A673 (cell line): Measurements from ENCODE around the gene MAML2. TPM values are rescaled to one million over a fixed set of nuclear protein-coding genes. Genes with fewer than 3 reads are reported as not detected.
A peak's percentile ranks its signal among the peaks of the same experiment; 100 is the strongest.

Source experiments
- BruUV-seq: library from RNA; stranded (reverse); fragments of 400-500 nt; replicated peaks from 2 replicates; lab custom pipeline; 2021; lab: Mats Ljungman, UMichigan
- CTCF ChIA-PET: fragments of 300-600 bp; sonication (Branson Sonifier 250); formaldehyde crosslinking; loops from one replicate; lab custom pipeline; 2022; ENCODE audit warnings: antibody characterized with exemption; lab: Charles Lee
- POLR2A ChIA-PET: fragments of 300-600 bp; sonication (Branson Sonifier 250); formaldehyde crosslinking; loops from one replicate; lab custom pipeline; 2022; ENCODE audit warnings: antibody characterized with exemption; ENCODE audit not compliant: low non-redundant PET; lab: Charles Lee
- DNase-seq: peaks from one replicate; pipeline ENCODE4 v3.0.0-alpha.2; 2015; ENCODE audit warnings: low spot score
- H3K27ac ChIP-seq: fragments of 200-600 bp; sonication (generic); 2 replicates; pipeline ENCODE4 v1.5.1; 2016; ENCODE audit warnings: mixed run types, low read depth, mild to moderate bottlenecking, mixed read lengths, antibody characterized with exemption, low read length; ENCODE audit not compliant: poor library complexity, severe bottlenecking
- H3K27me3 ChIP-seq: fragments of 200-600 bp; sonication (generic); replicated peaks from 2 replicates; pipeline ENCODE4 v1.6.1; 2017; ENCODE audit warnings: mixed run types, low read depth, mild to moderate bottlenecking, mixed read lengths, antibody characterized with exemption, low read length; ENCODE audit not compliant: insufficient read depth, poor library complexity
- H3K36me3 ChIP-seq: fragments of 200-600 bp; sonication (generic); 2 replicates; pipeline ENCODE4 v1.6.1; 2016; ENCODE audit warnings: mixed run types, mild to moderate bottlenecking, mixed read lengths, antibody characterized with exemption, low read length; ENCODE audit not compliant: insufficient read depth, poor library complexity, severe bottlenecking
- H3K4me1 ChIP-seq: fragments of 200-600 bp; sonication (generic); 2 replicates; pipeline ENCODE4 v1.6.1; 2017; ENCODE audit warnings: mixed run types, mild to moderate bottlenecking, mixed read lengths, antibody characterized with exemption, low read length; ENCODE audit not compliant: insufficient read depth, poor library complexity, severe bottlenecking
- H3K4me3 ChIP-seq: fragments of 200-600 bp; sonication (generic); 2 replicates; pipeline ENCODE4 v1.5.1; 2016; ENCODE audit warnings: low read depth, mixed run types, mild to moderate bottlenecking, mixed read lengths, low read length; ENCODE audit not compliant: poor library complexity, severe bottlenecking
- H3K9me3 ChIP-seq: fragments of 200-600 bp; sonication (generic); 2 replicates; pipeline ENCODE4 v1.6.1; 2016; ENCODE audit warnings: mixed run types, low read depth, mild to moderate bottlenecking, mixed read lengths, antibody characterized with exemption, low read length; ENCODE audit not compliant: poor library complexity, severe bottlenecking
- EZH2 ChIP-seq: fragments of 200-600 bp; sonication (generic); IDR thresholded peaks from 2 replicates; pipeline ENCODE4 v1.6.1; 2017; ENCODE audit warnings: borderline replicate concordance, low read depth, mild to moderate bottlenecking, mixed read lengths, antibody characterized with exemption, low read length; ENCODE audit not compliant: poor library complexity, severe bottlenecking
- intact Hi-C: fragments of 100-400 bp; cut with micrococcal nuclease; formaldehyde crosslinking; loops from one replicate; pipeline ENCODE4 v1.10.0; 2022; ENCODE audit not compliant: unreplicated experiment
- total RNA-seq: library from RNA; stranded (reverse); gene quantifications from 2 replicates; pipeline ENCODE4 v1.2.3, GENCODE V29; 2021
- TF ChIP-seq, protein P1 (sequence below): fragments of 300-800, 200-600 bp; sonication (generic); conservative IDR thresholded peaks from 2 replicates; pipeline ENCODE4 v1.5.1; 2017; ENCODE audit warnings: low read depth, mild to moderate bottlenecking, antibody characterized with exemption, low read length, moderate library complexity, mixed read lengths

Gene MAML2
- total RNA-seq, 1 experiment from 2014 or later = 6.4 TPM

DNA sequence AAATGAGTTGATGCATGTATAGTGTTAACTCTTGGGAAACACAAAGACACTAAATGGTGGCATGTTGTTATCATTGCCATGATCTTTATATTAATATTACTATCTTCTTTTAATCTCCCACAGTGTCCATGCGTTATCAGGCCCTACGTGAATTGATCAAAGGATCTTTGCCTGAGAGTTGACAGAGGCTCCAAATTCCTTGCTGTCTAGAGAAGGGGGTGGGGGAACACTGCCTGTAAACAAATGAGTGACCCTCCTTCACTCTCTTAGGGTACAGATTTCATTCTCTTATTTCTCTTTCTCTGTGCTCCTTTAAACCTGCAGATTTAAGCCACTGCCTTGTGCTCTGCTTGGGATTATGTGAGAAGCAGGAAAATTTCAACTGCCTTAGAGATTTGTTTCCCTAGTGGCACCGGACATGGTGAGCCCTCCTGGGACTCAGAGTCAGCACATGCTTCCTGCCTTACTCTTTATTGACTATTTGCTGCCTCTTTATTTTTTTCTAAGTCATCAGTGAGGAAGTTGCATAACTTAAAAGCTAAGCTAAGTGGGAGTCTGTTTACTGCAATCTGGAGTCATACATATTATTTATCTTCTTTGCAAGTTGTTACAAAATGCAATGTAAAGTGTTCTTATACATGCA is 122.9 kb downstream of the MAML2 start:
- ChIA-PET POLR2A (no interaction called here), CTCF (no interaction called here)
- peak; percentile 94 for DNase-seq
- Histone ChIP-seq H3K36me3 (no peaks in the 10 kb centered on the region), H3K9me3 (no peaks in the 10 kb centered on the region), H3K27me3 (no peaks in the 10 kb centered on the region), H3K27ac (peak overlapping the region; percentile 82), H3K4me1 (peaks cover 64% of the 10 kb centered on the region), H3K4me3 (no peak overlapping the region)
- intact Hi-C loops = no loop called here
- no peak for TF ChIP-seq EZH2
- TF ChIP-seq, protein P1, sequence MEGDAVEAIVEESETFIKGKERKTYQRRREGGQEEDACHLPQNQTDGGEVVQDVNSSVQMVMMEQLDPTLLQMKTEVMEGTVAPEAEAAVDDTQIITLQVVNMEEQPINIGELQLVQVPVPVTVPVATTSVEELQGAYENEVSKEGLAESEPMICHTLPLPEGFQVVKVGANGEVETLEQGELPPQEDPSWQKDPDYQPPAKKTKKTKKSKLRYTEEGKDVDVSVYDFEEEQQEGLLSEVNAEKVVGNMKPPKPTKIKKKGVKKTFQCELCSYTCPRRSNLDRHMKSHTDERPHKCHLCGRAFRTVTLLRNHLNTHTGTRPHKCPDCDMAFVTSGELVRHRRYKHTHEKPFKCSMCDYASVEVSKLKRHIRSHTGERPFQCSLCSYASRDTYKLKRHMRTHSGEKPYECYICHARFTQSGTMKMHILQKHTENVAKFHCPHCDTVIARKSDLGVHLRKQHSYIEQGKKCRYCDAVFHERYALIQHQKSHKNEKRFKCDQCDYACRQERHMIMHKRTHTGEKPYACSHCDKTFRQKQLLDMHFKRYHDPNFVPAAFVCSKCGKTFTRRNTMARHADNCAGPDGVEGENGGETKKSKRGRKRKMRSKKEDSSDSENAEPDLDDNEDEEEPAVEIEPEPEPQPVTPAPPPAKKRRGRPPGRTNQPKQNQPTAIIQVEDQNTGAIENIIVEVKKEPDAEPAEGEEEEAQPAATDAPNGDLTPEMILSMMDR = no peak
- BruUV-seq = no TSS peak

- no peaks in the 10 kb centered on the region for H3K36me3 ChIP-seq
- BruUV-seq = no TSS peak
- no peaks in the 10 kb centered on the region for H3K27me3 ChIP-seq
- H3K27ac ChIP-seq = peak overlapping the region; percentile 82
- H3K4me1 ChIP-seq = peaks cover 74% of the 10 kb centered on the region
- no peak overlapping the region for H3K4me3 ChIP-seq
- CTCF ChIA-PET = no interaction called here
- POLR2A ChIA-PET = no interaction called here
- H3K9me3 ChIP-seq = no peaks in the 10 kb centered on the region
- no peak for TF ChIP-seq EZH2
- TF ChIP-seq, protein P1 = no peak
- no peak for DNase-seq
- intact Hi-C loops = no loop called here
Observed at GRCh38 chr11:96218901-96219300, 124.1 kb downstream of the MAML2 start.

- no peaks in the 10 kb centered on the region for H3K27me3 ChIP-seq
- intact Hi-C loops = no loop called here
- H3K36me3 ChIP-seq = no peaks in the 10 kb centered on the region
- no peak overlapping the region for H3K4me3 ChIP-seq
- no TSS peak for BruUV-seq
- CTCF ChIA-PET = no interaction called here
- no peak for TF ChIP-seq EZH2
- TF ChIP-seq, protein P1 = no peak
- H3K27ac ChIP-seq = no peak overlapping the region
- no peaks in the 10 kb centered on the region for H3K9me3 ChIP-seq
- POLR2A ChIA-PET = no interaction called here
- H3K4me1 ChIP-seq = peaks cover 83% of the 10 kb centered on the region
- no peak for DNase-seq
Observed at GRCh38 chr11:96218006-96218405, 125.0 kb downstream of the MAML2 start.
